Left renal pelvis (tissue), 4 donors: ENCODE measurements around the gene ANP32A. TPM values are rescaled to one million over a fixed set of nuclear protein-coding genes. Genes with fewer than 3 reads are reported as not detected.
A peak's percentile ranks its signal among the peaks of the same experiment; 100 is the strongest.

ENCODE experiments used
- DNase-seq, 4 donors: peaks; one replicate each; pipeline ENCODE4 v3.0.0-alpha.2; 2013; ENCODE audit warnings: low read depth in 4 of 4, low spot score in 3 of 4
- polyA plus RNA-seq, 4 donors: library from polyadenylated mRNA; unstranded; fragments of 120-200 nt; gene quantifications; one replicate each; pipeline ENCODE4 v1.2.1, GENCODE V29; 2013; ENCODE audit not compliant: insufficient read length in 4 of 4

Gene ANP32A
- polyA plus RNA-seq, 4 donors, result 188 to 338 (median 300) TPM

DNA sequence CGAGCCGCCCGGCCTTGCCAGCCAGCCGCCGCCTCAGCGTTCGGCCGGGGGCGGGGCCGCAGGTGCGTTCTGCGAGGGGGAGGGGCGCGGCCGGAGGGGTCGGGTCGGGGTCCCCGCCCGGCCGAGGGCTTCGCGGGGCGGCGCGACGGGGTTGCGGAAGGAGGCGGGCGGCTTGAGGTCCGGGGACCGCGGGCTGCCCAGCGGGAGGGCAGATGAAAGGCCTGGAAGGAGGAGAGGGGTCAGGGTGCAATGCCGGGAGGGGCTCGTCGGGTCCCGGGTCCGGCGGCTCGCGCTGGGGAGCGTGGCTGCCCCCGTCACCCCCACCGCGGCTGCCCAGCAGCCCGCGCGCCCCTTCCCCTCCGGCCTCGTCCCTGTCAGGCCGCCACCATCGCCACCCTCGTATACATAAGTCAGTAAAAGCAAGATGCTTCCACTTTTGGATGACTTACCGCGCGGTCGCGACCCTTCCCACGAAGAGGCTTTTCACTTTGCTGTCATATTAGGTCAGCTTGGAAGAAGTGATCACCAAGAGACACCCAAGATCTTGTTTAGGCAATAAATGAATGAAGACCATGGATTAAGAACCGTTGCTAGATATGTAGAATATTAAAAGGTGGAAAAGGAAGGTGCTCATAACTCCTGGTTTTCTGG is 620 bp upstream of the ANP32A start:
- DNase-seq, result no peak

DNA sequence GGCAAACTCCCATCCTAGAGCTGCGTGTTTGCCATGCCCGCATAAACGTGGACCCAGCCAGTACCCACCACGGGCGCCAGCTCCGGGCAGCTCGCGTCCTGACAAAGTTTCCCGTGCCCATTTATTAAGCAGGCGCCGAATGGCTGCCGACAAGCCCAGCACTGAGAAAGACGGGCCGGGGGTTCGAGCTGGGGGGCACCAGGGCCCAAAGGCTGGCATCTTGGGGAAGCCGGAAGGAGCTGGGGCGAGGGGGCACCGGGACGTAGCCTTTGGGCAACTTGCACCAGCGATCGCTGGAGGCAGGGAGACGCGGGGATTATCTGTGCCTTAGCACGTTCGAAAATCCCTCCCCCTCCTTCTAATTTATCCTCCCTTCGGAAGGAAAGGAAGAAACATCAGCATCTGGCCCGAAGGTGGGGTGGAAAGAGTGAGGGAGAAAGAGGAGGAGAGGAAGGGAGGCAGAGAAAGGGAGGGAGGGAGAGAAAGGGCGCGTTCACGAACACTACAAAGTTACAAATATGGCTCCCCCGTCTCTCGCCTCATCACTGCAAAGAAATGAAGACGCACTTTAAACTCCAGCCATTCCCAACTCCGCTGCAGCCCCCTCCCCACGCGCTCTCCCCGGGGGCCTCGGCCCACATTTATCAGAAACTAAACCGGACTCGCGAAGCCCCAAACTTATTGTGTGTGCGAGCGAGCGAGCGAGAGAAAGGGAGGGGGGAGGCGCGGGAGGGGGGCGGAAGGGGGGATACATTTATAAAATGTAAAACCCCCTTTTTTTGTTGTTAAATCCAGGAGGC is 1.0 kb downstream of the ANP32A start:
- DNase-seq, result peak in 3 of 4 donors; percentile 51 to 71 (median 53)

DNA sequence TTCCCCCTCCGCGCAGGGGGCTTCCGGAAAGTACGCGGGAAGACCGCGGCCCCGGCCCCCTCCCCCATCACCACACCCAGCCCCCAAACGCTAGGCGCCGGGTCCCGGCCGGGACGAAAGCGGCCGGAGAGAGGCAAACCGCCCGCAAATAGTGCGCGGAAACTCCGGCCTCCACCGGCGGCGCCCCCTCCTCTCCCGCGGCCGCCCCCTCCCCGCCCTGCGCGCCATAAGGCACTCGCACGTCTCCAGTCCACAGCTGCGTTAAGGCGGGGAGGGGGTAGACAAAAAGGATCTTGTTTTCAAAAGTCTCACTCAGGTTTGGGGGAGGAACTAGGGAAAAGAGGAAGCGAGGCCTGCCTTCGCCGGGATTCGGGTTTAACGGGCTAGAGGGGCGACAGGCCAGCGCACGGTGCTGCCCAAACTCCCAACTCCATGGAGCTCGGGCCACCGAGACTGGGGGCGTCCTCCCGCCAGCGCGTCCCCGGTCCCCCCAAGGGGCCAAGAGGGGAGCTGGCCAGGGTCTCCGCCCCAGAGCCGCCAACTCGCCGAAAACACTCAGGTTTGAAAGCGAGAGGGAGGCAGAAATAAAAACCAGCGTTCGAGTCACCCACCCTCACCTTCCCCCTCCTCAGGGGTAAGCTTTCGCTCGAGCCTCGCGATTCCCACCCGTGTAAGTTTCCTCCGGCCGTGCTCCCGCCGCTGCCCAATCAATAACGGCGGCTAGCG is 1.8 kb downstream of the ANP32A start:
- DNase-seq, result peak in 1 of 4 donors; percentile 53

DNA sequence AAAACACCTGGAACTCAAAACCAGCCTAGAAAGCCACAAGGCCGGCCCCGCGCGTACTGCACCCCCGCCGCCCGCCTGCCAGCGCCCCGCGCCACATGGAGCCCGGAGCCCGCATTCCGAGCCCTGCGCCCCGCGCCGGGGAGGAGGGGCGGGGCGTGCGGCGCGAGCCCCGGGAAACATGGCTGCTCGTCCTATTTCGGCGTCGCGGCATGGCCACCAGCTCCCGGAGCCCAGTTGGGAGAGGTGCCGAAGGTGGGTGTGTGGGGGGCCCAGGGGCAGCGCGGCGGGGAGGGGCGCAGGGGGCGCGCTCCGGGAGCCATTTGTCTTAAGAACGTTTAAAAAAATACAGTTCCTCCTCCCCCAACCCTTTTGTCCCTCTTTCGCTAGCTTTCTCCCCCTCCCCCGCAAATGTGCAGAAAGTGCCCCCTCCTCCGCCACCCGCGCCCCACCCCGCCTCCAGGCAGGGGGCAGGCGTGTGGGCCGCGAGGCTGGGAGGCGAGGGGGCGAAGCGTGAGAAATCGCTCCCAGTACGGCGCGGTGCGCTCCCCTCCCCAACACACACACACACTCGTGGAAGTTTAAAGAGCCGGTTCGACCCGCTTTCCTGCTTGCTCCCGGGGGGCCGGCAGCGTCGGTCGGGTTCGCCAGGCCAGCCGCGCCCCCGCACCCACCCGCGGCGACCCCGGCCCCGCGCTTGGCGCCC is 2.5 kb downstream of the ANP32A start:
- DNase-seq, result peak in 2 of 4 donors; percentile 50 to 64

DNA sequence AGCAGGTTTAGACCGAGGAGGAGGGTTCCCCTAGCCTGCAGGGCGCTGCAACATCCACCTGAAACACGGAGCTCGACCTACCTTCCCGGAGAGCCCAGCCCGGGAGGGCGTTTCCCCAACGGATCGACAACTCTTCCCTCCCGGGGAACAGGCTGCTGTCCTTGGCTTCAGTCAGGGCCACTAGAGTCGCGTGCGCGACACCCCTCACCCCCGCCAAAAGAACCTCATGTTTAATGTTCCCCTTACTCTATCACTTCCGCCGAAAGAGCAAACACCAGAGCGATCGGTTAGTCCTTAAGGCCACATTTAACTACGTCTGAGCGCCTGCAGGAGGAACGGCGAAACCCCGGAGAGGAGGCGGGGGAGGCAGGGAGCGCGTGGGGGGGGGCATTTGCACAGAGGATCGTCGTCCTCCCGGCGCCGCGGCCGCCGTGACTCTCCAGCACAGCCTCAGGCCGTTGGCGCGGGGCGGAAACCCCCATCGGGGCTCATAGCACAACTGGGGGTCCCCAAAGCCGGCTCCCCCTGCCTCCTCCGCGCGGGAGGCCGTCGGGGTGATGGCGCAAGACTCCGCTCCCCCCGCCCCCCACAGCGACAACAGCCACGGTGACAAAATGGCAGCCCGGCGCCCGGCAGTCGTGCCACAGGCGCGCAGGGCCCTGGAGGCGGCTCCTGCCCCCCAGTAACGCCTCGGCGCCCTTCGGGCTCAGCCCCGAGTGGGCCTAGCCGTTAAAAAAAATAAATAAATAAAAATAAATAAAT is 3.2 kb downstream of the ANP32A start:
- peak in 3 of 4 donors; percentile 52 to 66 (median 60) for DNase-seq

DNA sequence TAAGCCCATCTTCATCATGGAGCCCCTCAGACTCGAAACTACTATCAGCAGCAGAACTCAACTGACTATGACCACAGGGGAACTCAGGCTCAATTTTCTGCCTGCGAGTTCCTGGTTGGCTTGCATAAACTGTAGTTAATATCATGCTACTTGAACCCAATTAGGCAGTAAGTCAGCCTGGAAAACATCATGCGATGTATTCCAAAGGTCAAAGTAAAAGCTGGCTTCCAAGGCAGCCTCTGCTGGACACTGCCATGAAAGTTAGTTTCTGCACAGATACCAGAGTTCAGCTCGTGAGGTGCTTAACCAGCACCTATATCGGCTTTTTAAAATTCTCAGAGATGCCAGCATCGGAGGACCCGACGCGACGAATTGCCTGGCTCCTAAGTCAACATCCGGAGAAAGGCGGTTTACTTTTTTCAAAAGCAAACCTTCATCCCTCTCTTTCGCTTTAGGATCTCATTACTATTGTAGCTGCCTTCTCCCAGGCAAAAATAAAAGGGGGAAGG is 3.8 kb downstream of the ANP32A start:
- peak in 2 of 4 donors; percentile 47 to 48 for DNase-seq

DNA sequence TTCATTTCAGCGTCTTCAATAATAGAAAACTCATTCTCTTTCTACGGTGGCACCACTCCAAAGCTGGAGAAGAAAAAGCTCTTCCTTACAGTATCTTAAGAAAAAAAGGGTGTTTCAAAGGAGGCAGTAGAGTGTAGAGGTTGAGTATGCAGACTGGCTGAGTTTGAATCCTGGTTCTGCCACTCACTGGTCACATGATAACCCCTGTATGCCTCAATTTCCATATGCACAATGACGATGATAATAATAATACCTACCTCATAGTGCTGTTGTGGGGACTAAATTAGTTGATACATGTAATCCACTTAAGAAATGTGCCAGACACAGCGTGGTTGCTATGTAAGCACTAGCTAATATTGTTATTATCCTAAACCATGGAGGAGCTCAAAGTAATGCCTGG is 4.5 kb downstream of the ANP32A start:
- DNase-seq, result no peak

DNA sequence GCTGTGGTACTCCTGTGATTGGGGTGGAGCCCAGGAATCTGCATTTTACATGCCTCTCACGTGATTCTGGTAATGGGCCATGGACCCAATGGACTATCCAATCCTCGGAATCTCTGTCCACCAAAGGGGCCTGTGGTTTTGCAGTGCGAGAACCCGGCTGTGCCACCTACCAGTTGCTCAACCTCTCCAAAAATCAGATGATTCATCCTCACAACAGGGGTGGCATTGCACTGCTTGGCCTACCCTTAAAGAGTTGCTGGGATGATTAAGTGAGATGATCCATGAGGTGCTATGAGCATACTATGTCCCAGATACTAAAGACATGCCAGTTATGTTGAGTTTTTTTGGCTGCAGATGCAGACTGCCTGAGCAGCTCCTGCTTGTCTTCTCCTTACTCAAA is 5.1 kb downstream of the ANP32A start:
- no peak for DNase-seq

DNA sequence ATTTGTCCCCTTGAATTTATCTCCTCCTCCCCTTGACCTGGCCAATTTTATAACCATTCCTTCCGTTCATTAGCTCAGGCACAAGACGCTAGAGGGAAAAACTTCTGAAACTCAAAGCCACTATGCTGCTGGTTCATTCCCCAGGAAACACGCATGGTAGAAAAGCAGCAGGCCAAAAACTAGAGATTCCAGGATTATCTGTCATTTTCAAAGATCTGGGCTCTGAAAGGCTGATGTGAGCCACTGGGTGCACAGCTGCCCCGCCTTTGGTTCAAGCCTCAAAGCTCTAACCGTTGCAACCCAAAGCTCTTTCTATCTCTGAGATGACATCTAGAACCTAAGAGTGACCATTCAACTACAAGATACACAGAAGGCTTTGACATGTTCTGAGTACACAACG is 6.1 kb downstream of the ANP32A start:
- DNase-seq, result no peak

DNA sequence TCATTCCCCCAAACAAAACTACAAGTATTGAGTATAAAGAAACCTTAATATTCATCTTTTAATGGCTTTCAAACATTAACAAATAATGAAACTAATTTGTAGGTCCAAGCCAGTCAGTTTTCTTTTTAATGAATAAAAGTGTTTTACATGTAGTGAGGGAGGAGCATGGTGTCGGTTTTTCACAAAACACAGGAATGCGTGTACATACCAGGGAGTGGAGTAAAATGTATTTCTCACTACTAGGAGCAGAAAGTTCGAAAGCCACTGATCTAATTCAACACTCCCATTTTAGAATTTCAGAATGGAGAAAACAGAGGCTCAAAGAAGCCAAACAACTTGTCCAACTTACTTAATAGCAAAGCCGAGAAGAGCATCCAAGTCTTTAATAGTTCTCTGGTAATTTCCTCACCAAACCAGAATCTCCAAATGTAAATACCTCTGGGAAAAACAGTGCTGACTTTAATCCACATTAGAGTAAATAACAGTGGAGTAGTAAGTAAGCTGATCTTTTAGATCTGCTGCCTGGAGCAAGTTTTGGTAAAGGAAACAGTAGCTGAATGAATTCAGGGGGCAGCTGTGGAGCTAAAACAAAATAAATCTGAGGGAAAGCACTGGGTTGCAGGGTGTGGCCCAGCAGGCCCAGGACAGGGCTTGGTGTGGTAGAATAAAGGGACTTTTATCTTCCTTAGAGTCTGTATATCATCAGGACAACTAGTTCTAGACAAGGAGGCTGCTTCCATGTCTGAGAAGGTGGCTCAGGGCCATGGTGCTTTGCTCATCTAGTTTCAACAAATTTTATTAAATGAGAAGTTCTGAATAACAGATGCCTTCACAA is 7.9 kb downstream of the ANP32A start:
- no peak for DNase-seq

DNA sequence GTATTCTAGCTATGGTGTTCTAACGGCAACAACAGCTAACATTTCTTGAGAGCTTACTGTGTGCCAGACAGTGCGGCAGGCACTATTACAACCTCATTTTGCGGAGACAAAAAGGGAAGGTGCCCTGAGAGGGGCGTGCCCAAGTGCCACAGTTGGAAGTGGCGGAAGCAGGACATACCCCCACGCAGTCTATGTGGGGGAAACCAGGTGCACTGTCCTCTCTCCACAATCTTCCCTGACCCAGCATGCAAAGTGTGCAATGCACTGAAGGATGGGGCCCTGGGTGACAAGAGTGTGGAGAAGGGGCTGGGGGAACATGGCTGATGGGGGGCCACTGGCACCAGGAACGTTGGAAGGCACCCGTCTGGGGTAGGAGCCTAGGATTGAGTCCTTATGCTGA is 8.6 kb downstream of the ANP32A start:
- no peak for DNase-seq

DNA sequence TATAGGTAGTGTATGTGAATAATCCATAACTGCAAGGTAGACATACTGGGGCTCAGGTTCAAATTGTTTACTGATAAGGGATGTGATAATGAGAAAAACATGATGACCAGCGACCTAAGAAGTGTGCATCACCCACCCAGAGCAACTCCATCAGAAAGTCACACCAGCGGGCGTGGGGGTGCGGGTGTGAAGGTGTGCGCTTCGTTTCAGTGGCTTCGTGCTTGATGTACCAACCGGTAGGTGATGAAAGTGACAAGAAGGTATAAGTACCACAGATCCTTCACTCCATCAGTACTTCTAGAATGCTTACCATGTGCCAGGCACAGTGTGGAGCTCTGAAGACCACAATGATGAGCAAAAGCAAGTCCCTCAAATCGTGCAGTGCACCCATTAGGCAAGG is 11.2 kb downstream of the ANP32A start:
- no peak for DNase-seq

DNA sequence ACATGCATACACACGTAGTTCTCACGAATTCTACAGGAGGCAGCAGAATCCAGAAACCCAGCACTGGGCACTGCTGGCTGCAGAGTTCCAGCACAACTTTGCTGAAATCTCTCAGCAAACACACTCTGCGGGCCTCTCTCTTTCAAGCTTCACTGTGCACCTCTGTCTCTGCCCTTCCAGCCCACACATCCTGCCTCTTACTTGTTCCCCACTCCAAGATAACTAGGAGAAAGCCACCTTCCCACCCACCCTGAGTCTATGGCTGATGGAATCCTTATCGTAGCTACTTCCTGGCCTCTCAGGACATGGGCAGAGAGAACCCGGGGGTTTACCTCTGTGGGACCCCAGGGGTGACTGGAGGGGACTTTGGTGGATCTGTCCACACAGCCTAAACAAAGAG is 11.9 kb downstream of the ANP32A start:
- DNase-seq, result no peak

DNA sequence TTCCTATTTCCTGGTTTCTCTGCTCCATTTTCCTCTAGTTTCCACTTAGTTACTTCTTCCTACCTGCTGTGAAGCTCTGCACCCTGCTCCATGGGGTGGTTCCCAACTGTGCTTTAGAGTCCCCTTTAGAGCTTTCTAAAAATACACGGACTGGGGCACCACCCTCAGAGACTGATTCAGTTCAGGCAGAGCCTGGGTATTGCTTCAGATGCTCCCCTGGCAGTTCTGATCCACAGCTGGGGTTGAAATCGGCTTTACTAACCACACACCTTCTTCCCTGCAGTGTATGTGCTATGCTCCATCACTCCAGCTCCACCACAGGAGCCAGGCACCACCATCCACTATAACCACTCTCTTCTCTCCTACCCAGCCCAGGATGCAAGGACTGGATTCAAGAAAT is 12.6 kb downstream of the ANP32A start:
- no peak for DNase-seq

DNA sequence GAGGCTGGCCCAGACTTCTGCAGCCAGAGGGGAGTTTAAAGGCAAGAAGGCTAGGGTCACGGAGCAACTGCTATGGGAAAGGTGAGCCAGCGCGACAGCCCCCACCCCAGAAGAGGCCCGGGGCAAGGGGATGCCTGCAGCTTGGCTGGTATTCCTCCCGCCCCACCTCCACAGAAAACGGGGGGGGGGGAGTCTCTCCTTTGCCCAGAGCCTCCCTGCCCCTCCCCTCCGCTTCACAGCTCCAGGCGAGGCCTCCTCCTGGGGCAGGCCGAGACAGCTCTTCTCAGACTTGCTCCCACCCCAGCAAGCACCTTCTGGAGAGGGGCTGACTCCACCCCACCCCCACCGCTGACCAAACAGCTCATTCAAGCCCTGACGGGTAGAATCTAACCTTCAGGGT is 13.4 kb downstream of the ANP32A start:
- no peak for DNase-seq

DNA sequence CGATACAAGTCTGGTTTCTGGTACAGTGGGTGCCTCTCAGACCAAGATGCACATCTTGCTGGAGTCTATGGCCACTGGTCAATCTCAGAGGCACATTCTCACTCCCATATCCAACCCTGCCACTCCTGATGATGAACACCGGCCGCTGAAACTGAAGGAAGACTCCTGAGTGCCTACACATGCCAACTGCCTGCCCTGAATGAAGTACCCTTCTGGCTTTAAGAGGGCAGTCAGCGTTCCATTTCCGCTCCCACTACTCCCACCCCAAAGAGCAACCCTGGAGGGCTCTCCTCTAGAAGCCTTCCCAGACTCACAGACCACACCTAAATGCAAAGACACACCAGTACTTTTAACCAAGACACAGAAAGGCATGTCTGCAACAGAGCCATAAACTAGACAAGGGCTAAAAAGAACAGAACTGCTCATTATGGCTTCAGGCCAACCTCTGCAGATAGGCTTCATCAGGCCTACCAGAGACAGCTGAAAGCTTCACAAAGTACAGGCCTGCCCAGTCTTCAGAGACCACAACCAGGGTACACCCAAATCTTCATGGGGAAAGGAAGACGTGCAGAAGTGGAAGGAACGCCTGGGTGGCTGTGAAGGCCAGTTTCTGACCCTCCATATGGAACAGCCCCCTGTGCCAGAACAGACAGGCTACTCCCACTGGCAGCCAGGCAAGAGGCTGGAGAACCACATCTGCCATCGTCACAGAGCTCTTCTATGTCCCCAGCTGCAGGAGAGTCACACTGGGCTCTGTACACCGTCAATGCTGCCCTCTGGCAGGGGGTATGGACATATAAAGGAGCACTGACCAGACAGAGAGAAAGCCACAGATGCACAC is 14.3 kb downstream of the ANP32A start:
- no peak for DNase-seq

DNA sequence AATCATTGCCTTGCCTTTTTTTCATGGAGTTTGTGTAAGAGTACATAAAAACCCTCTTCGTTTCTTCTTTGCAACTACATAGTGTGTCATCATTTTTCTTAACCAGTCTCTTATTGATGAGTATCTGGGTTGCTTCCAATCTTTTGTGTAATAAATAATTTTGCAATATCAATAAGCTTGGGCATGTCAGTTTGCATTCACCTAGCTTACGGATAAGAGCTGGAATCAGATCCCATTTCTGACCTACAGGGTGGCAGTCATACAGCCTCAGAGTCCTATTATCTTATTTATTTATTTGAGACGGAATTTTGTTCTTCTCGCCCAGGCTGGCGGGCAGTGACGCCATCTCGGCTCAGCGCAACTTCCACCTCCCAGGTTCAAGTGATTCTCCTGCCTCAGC is 18.3 kb downstream of the ANP32A start:
- no peak for DNase-seq

DNA sequence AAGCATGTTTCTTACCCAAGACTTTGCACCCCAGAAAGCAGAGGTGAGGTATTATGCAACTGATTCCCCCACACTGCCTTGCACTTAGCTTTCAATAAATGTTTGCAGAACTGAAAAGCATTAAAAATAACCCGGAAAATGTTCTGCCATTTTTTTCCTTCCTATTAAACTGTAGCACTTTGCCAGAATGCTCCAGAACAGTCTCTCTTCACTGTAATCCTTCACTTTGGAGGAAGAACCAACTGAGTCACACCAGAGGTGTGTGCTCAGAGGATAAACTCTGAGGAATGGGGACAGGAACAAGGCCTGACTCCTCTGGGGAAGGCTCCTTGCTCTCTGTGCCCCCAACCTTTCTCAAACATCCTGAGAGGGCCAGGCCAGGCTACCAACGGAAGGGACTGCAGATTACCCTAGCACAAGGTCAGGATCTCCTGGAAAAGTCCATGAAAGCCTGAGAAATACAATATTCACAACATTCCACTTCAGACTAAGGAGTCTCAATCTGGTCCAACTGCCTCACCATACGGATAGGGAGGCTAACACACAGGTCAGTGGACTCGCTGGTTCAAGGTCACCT is 19.0 kb downstream of the ANP32A start:
- no peak for DNase-seq
